Endothelial cell of umbilical vein (primary cell): ENCODE measurements around the gene CELF1. TPM values are rescaled to one million over a fixed set of nuclear protein-coding genes. Genes with fewer than 3 reads are reported as not detected.

ENCODE experiments used
- BruUV-seq: library from RNA; stranded (reverse); fragments of 400-500 nt; replicated peaks from 2 replicates; lab custom pipeline; 2021; lab: Mats Ljungman, UMichigan
- CTCF ChIA-PET: fragments of 300-600, 350-600 bp; sonication (Branson Sonifier 250); formaldehyde crosslinking; loops from one replicate; lab custom pipeline; 2021; ENCODE audit warnings: antibody characterized with exemption, inconsistent platforms; lab: Charles Lee
- POLR2A ChIA-PET: fragments of 300-600, 350-600 bp; sonication (Branson Sonifier 250); formaldehyde crosslinking; loops from one replicate; lab custom pipeline; 2021; ENCODE audit warnings: antibody characterized with exemption, inconsistent platforms; lab: Charles Lee
- DNase-seq: peaks from one replicate; pipeline ENCODE4 v3.0.0-alpha.2; 2011; ENCODE audit warnings: low read depth, low spot score
- FAIRE-seq: peaks from 2 replicates; lab custom pipeline; 2011; peaks lifted over from hg19 to GRCh38; lab: Jason Lieb, UNC
- H2AFZ ChIP-seq: 2 replicates; pipeline ENCODE4 v1.6.0; 2012; ENCODE audit warnings: low read depth, low read length, control low read depth, inconsistent platforms
- H3K27ac ChIP-seq: 2 replicates; pipeline ENCODE4 v1.5.1; 2011; ENCODE audit warnings: low read depth, mild to moderate bottlenecking, control low read depth, low read length, moderate library complexity; ENCODE audit not compliant: insufficient read depth
- H3K27me3 ChIP-seq, 2 experiments: 2 replicates each; pipeline versions ENCODE4 v1.6.0 to v1.6.1; 2011; ENCODE audit warnings: low read length in 2 of 2, mixed read lengths in 1 of 2; ENCODE audit not compliant: control insufficient read depth in 2 of 2, insufficient read depth in 2 of 2
- H3K36me3 ChIP-seq, 2 experiments: 2 replicates in 1 of 2; 3 replicates in 1 of 2; pipeline ENCODE4 v1.5.1; 2011; ENCODE audit warnings: low read length in 2 of 2, mild to moderate bottlenecking in 1 of 2, moderate library complexity in 1 of 2; ENCODE audit not compliant: control insufficient read depth in 2 of 2, insufficient read depth in 2 of 2; ENCODE audit errors: extremely low read depth in 1 of 2
- H3K4me1 ChIP-seq: 3 replicates; pipeline ENCODE4 v1.5.1; 2011; ENCODE audit warnings: mild to moderate bottlenecking, low read length; ENCODE audit not compliant: control insufficient read depth, insufficient read depth; ENCODE audit errors: extremely low read depth
- H3K4me2 ChIP-seq: 2 replicates; pipeline ENCODE4 v1.6.1; 2011; ENCODE audit warnings: low read length, control low read depth, mixed read lengths; ENCODE audit not compliant: insufficient read depth
- H3K4me3 ChIP-seq, 3 experiments: fragments of 200-600 bp in 1 of 3; sonication (generic), shearing (Covaris generic) in 1 of 3; replicated peaks in 1 of 3; 2 replicates each; pipeline ENCODE4 v1.5.1; 2011 to 2016; ENCODE audit warnings: control low read depth in 3 of 3, low read length in 3 of 3, mild to moderate bottlenecking in 2 of 3, inconsistent platforms in 1 of 3, low read depth in 1 of 3, moderate library complexity in 1 of 3; ENCODE audit not compliant: insufficient read depth in 1 of 3
- H3K79me2 ChIP-seq: 2 replicates; pipeline ENCODE4 v1.6.0; 2012; ENCODE audit warnings: low read length, inconsistent platforms; ENCODE audit not compliant: control insufficient read depth, insufficient read depth
- H3K9ac ChIP-seq: replicated peaks from 2 replicates; pipeline ENCODE3; 2011; ENCODE audit warnings: low read length, control low read depth; ENCODE audit not compliant: insufficient read depth; ENCODE audit errors: extremely low read depth
- H3K9me1 ChIP-seq: replicated peaks from 3 replicates; pipeline ENCODE4 v1.6.0; 2011; ENCODE audit warnings: mild to moderate bottlenecking, low read length; ENCODE audit not compliant: control insufficient read depth, insufficient read depth; ENCODE audit errors: extremely low read depth
- H3K9me3 ChIP-seq: replicated peaks from 2 replicates; pipeline ENCODE4 v1.5.1; 2012; ENCODE audit warnings: low read length, inconsistent platforms; ENCODE audit not compliant: control insufficient read depth, insufficient read depth
- H4K20me1 ChIP-seq: replicated peaks from 2 replicates; pipeline ENCODE3; 2011; ENCODE audit warnings: mild to moderate bottlenecking, low read length; ENCODE audit not compliant: control insufficient read depth, insufficient read depth; ENCODE audit errors: extremely low read depth
- CTCF ChIP-seq, 2 donors: IDR thresholded peaks; 1 replicate in 1 of 2; 2 replicates in 1 of 2; pipeline ENCODE4 v1.5.1; 2011; ENCODE audit warnings: low read length in 2 of 2, mild to moderate bottlenecking in 2 of 2, moderate library complexity in 2 of 2, control low read depth in 1 of 2, inconsistent platforms in 1 of 2, low read depth in 1 of 2; ENCODE audit not compliant: insufficient read depth in 1 of 2; ENCODE audit errors: extremely low read depth in 1 of 2
- EZH2 ChIP-seq: IDR thresholded peaks from 2 replicates; pipeline ENCODE4 v1.6.1; 2012; ENCODE audit warnings: borderline replicate concordance, low read depth, mild to moderate bottlenecking, moderate library complexity, low read length, inconsistent platforms; ENCODE audit not compliant: severe bottlenecking
- FOS ChIP-seq: IDR thresholded peaks from 2 replicates; pipeline ENCODE4 v1.6.1; 2011; ENCODE audit warnings: mild to moderate bottlenecking, low read length, moderate library complexity, borderline replicate concordance; ENCODE audit not compliant: insufficient read depth
- GATA2 ChIP-seq: IDR thresholded peaks from 2 replicates; pipeline ENCODE4 v1.7.0; 2011; ENCODE audit warnings: low read depth, mild to moderate bottlenecking, moderate library complexity, mixed read lengths, low read length; ENCODE audit not compliant: insufficient read length, insufficient read depth
- JUN ChIP-seq: IDR thresholded peaks from 2 replicates; pipeline ENCODE4 v1.6.1; 2011; ENCODE audit warnings: borderline replicate concordance, low read depth; ENCODE audit not compliant: insufficient read length, insufficient read depth
- MAX ChIP-seq: IDR thresholded peaks from 2 replicates; pipeline ENCODE4 v1.6.1; 2011; ENCODE audit not compliant: insufficient read depth, insufficient read length
- MYC ChIP-seq: IDR thresholded peaks from one replicate; pipeline ENCODE4 v1.6.1; 2011; ENCODE audit warnings: mild to moderate bottlenecking, low read depth, low read length
- POLR2A ChIP-seq: IDR thresholded peaks from 2 replicates; pipeline ENCODE4 v1.6.1; 2012; ENCODE audit warnings: low read depth, mild to moderate bottlenecking, control low read depth, low read length
- POLR2AphosphoS5 ChIP-seq: IDR thresholded peaks from 2 replicates; pipeline ENCODE4 v1.6.1; 2012; ENCODE audit warnings: low read depth, mild to moderate bottlenecking, control low read depth, low read length, moderate library complexity; ENCODE audit not compliant: insufficient read depth
- dilution Hi-C: fragments of 300-500 bp; cut with MboI; formaldehyde crosslinking; loops from one replicate; pipeline ENCODE4 v1.15.0; 2019; ENCODE audit warnings: low sequenced_read_pairs; ENCODE audit not compliant: extremely low pct_ligation_motif_present
- intact Hi-C: fragments of 100-400 bp; cut with micrococcal nuclease; formaldehyde crosslinking; loops from one replicate; pipeline ENCODE4 v1.10.0; 2022
- polyA plus RNA-seq, 4 experiments: library from polyadenylated mRNA; depleted of rRNA in 3 of 4; stranded (reverse) in 3 of 4; unstranded in 1 of 4; fragments of >200 nt; gene quantifications; 2 replicates each; pipeline versions ENCODE4 v1.2.1 to v1.2.3, GENCODE V29; 2011 to 2012; ENCODE audit warnings: missing spikeins in 1 of 4
- total RNA-seq: library from RNA; stranded (reverse); gene quantifications from 2 replicates; pipeline ENCODE4 v1.2.3, GENCODE V29; 2021

The CELF1 gene
- total and polyA plus RNA-seq, 2 donors (not counting 3 experiments of a cell fraction or from before 2014, with no cell fraction given), result 66.3 to 120 TPM

- Histone ChIP-seq H3K4me1 (peaks cover 7% of the 10 kb centered on the region), H3K4me3 (no peak overlapping the region), H3K27ac (no peak overlapping the region), H3K9me1 (no peaks in the 10 kb centered on the region), H3K4me2 (no peak overlapping the region), H3K27me3 (no peaks in the 10 kb centered on the region), H2AFZ (no peak overlapping the region), H3K9ac (no peak overlapping the region), H3K9me3 (no peaks in the 10 kb centered on the region), H4K20me1 (no peaks in the 10 kb centered on the region), H3K36me3 (no peaks in the 10 kb centered on the region), H3K79me2 (peaks cover 91% of the 10 kb centered on the region)
- dilution Hi-C loops (no loop called here), intact Hi-C loops (no loop called here)
- no TSS peak for BruUV-seq
- no peak for DNase-seq
- TF ChIP-seq MYC (no peak), JUN (no peak), EZH2 (no peak), CTCF (IDR thresholded peaks at IDR 0.05; ENCODE audit: extremely low read depth in 1 of 2, insufficient read depth in 1 of 2, low read depth in 1 of 2, low read length in 2 of 2) (no peak), POLR2A (no peak), FOS (no peak), POLR2AphosphoS5 (no peak), MAX (no peak), GATA2 (no peak)
- FAIRE-seq, result no peak
- POLR2A ChIA-PET, result no interaction called here
- CTCF ChIA-PET, result interaction anchor here (0.7 to 1.1 kb wide), 3 partner anchors 9 to 20 kb away, joined by 3 read pairs; no protein-coding TSS in a partner anchor
These were observed 43.8 kb downstream of the CELF1 start for GRCh38 chr11:47509077-47509536.
